Suprapubic skin (tissue), 4 donors: ENCODE measurements around the gene DNA2.

ENCODE experiments used
- CTCF ChIP-seq, 2 donors: fragments of 200-600 bp in 1 of 2; fragments of 450-650 bp in 1 of 2; sonication (generic) in 1 of 2; IDR thresholded peaks; one replicate each; pipeline ENCODE4 v1.5.1; 2016 to 2019; ENCODE audit warnings: antibody characterized with exemption in 2 of 2, mild to moderate bottlenecking in 1 of 2, moderate library complexity in 1 of 2
- EP300 ChIP-seq: sonication (generic); formaldehyde crosslinking; IDR thresholded peaks from one replicate; pipeline ENCODE4 v1.6.1; 2017; ENCODE audit warnings: antibody characterized with exemption
- POLR2AphosphoS5 ChIP-seq, 3 donors: sonication (generic); formaldehyde crosslinking; IDR thresholded peaks; one replicate each; pipeline ENCODE4 v1.6.1; 2017; ENCODE audit warnings: antibody characterized with exemption in 3 of 3

- TF ChIP-seq CTCF (IDR thresholded peaks at IDR 0.05) (no peak), EP300 (no peak), POLR2AphosphoS5 (IDR thresholded peaks at IDR 0.05) (no peak)
Measured at GRCh38 chr10:68462536-68462935, 9.2 kb downstream of the DNA2 start.
